ENCODE data around the gene LEKR1.

LEKR1 gene

DNA sequence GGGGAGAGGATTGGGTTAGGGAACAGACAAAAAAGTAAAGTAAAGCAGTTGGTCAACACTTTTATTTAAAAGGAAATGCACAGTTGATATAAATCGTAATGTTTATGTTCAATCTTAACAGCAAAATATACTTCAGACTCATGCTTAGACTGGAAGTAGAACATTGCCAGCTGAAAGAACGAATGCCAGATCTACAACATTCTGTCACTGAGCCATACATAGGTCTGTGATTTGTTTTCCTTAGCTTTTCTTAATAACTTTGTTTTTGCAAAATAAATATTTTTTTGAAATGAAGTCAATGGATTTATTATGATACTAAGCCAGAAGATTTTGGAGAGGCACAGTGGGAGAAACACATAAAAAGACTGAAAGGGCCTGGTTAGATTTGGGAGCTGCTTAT, 62.0 kb downstream of the LEKR1 start:
- TF ChIP-seq, protein P1, sequence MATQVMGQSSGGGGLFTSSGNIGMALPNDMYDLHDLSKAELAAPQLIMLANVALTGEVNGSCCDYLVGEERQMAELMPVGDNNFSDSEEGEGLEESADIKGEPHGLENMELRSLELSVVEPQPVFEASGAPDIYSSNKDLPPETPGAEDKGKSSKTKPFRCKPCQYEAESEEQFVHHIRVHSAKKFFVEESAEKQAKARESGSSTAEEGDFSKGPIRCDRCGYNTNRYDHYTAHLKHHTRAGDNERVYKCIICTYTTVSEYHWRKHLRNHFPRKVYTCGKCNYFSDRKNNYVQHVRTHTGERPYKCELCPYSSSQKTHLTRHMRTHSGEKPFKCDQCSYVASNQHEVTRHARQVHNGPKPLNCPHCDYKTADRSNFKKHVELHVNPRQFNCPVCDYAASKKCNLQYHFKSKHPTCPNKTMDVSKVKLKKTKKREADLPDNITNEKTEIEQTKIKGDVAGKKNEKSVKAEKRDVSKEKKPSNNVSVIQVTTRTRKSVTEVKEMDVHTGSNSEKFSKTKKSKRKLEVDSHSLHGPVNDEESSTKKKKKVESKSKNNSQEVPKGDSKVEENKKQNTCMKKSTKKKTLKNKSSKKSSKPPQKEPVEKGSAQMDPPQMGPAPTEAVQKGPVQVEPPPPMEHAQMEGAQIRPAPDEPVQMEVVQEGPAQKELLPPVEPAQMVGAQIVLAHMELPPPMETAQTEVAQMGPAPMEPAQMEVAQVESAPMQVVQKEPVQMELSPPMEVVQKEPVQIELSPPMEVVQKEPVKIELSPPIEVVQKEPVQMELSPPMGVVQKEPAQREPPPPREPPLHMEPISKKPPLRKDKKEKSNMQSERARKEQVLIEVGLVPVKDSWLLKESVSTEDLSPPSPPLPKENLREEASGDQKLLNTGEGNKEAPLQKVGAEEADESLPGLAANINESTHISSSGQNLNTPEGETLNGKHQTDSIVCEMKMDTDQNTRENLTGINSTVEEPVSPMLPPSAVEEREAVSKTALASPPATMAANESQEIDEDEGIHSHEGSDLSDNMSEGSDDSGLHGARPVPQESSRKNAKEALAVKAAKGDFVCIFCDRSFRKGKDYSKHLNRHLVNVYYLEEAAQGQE (IDR thresholded peaks at IDR 0.05; ENCODE audit: insufficient read depth in 1 of 2, low read depth in 2 of 2, low read length in 2 of 2): no peak
- no peak for TF ChIP-seq POLR2AphosphoS5 (IDR thresholded peaks at IDR 0.05; ENCODE audit: low read depth, low read length)
- no peak for TF ChIP-seq FOXP2 (optimal IDR thresholded peaks at IDR 0.05; ENCODE audit: borderline replicate concordance, extremely low read depth, extremely low read length, insufficient read depth)
- no peak for TF ChIP-seq SIN3A (IDR thresholded peaks at IDR 0.05; ENCODE audit: borderline replicate concordance, insufficient read depth, low read length)
- no peak for TF ChIP-seq TAF1 (IDR thresholded peaks at IDR 0.05; ENCODE audit: borderline replicate concordance, insufficient read depth, low read length)

DNA sequence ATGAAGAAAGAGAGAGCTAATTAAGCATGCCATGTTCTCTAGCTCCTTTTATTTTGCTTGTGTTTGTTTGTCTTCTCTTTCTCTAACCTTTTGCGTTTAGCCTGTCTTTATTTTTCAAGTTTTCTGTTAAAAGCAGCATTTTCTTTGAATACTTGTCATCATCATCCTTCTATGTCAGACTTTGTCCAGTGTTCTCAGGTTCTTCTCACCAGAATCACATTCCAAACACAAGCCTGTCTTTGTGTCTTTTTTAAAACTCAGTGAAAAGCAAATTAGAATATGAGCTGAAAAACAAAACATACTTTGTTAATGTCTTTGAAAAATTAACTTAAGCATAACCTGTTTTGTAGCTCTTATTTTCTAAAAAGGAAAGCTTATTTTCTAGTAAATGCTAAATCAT, 62.4 kb downstream of the LEKR1 start:
- TF ChIP-seq SIN3A (IDR thresholded peaks at IDR 0.05; ENCODE audit: borderline replicate concordance, insufficient read depth, low read length) (no peak), FOXP2 (optimal IDR thresholded peaks at IDR 0.05; ENCODE audit: borderline replicate concordance, extremely low read depth, extremely low read length, insufficient read depth) (no peak)

DNA sequence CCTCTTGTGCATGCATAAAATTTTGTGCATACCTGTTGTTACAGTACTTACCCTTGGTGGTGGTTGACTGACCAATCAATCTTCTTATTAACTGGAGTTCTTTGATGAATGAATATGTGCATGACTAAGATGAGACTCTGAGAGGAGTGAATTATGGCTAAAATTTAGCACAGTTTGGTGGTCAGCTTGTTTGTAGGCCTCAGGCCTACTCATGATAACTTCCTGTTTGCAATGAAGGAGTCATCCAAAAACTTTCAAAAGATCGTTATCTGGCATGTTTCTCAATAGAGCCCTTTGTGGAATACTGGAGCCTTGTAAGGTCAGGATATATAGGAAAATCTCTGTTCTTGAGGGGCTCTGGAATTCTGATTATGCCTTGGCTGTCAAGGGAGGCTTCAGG, 66.5 kb downstream of the LEKR1 start:
- TF ChIP-seq, protein P1 (IDR thresholded peaks at IDR 0.05; ENCODE audit: insufficient read depth in 1 of 2, low read depth in 2 of 2, low read length in 2 of 2): no peak
- TF ChIP-seq POLR2AphosphoS5 (IDR thresholded peaks at IDR 0.05; ENCODE audit: low read depth, low read length) (no peak), SIN3A (IDR thresholded peaks at IDR 0.05; ENCODE audit: borderline replicate concordance, insufficient read depth, low read length) (no peak), TAF1 (IDR thresholded peaks at IDR 0.05; ENCODE audit: borderline replicate concordance, insufficient read depth, low read length) (no peak), FOXP2 (optimal IDR thresholded peaks at IDR 0.05; ENCODE audit: borderline replicate concordance, extremely low read depth, extremely low read length, insufficient read depth) (no peak)

DNA sequence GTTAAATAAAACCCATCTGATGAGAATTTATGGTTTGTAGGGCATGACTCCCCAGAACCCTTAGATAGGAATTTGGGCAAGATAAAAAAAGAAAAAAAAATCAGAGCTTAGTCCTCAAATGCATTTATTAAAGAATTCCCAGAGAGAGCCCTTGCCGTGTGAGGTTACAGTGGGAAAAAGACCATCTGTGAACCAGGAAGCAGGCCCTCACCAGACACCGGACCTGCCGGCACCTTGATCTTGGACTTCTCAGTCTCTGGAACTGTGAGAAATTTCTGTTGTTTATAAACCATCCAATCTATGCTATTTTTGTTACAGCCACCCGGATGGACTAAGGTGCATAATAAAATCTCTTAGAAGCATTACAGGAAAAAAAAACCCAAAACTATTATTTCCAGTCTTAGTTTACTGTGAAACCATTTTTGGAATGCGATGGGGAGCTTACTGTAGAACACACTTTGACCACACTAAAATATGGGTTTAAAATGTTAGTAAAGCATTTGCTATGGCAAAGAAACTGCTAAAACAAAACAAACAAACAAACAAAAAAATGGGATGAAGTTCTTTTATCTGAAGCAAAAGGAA, 72.2 kb downstream of the LEKR1 start:
- TF ChIP-seq TAF1 (IDR thresholded peaks at IDR 0.05; ENCODE audit: borderline replicate concordance, insufficient read depth, low read length): no peak
- TF ChIP-seq, protein P1 (IDR thresholded peaks at IDR 0.05; ENCODE audit: insufficient read depth in 1 of 2, low read depth in 2 of 2, low read length in 2 of 2): no peak
- TF ChIP-seq FOXP2 (optimal IDR thresholded peaks at IDR 0.05; ENCODE audit: borderline replicate concordance, extremely low read depth, extremely low read length, insufficient read depth): no peak
- TF ChIP-seq POLR2AphosphoS5 (IDR thresholded peaks at IDR 0.05; ENCODE audit: low read depth, low read length): no peak
- no peak for TF ChIP-seq SIN3A (IDR thresholded peaks at IDR 0.05; ENCODE audit: borderline replicate concordance, insufficient read depth, low read length)

DNA sequence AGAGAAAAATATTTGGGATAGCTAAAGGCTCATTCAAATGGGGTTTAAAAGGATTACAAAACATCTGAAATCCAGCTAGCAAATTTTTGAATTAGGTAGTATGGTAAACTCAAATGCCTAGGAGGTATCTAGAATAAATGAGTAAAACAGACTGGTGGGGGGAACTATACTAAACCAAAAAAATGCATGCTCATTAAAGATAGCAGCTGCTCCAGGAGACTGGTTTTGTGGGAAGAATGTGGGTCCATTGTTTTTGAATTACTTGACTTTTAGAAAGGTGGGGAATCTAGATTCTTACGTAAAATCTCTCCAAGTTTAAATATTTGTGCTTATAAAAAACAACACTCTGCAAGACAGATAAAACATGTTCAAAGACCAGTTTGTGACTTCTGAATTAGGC, 73.8 kb downstream of the LEKR1 start:
- TF ChIP-seq POLR2AphosphoS5 (IDR thresholded peaks at IDR 0.05; ENCODE audit: low read depth, low read length) (no peak), TAF1 (IDR thresholded peaks at IDR 0.05; ENCODE audit: borderline replicate concordance, insufficient read depth, low read length) (no peak), FOXP2 (optimal IDR thresholded peaks at IDR 0.05; ENCODE audit: borderline replicate concordance, extremely low read depth, extremely low read length, insufficient read depth) (no peak), SIN3A (IDR thresholded peaks at IDR 0.05; ENCODE audit: borderline replicate concordance, insufficient read depth, low read length) (no peak)
- TF ChIP-seq, protein P1 (IDR thresholded peaks at IDR 0.05; ENCODE audit: insufficient read depth in 1 of 2, low read depth in 2 of 2, low read length in 2 of 2): no peak

Measured in PFSK-1 (cell line).